K562 (cell line): ENCODE results near the gene AIRE. TPM values are rescaled to one million over a fixed set of nuclear protein-coding genes. Genes with fewer than 3 reads are reported as not detected.
A peak's percentile ranks its signal among the peaks of the same experiment; 100 is the strongest.

Experiments used
- ILF3 ChIP-seq: fragments of 450-650 bp; IDR thresholded peaks from 2 replicates; pipeline ENCODE4 v1.6.1; 2018; ENCODE audit warnings: antibody characterized with exemption, mild to moderate bottlenecking, moderate library complexity, borderline replicate concordance
- MED1 ChIP-seq: sonication (generic); formaldehyde crosslinking; IDR thresholded peaks from 2 replicates; pipeline ENCODE4 v1.8.1; 2023; ENCODE audit warnings: missing genetic modification reagents, borderline replicate concordance
- POLR2AphosphoS5 ChIP-seq: IDR thresholded peaks from 2 replicates; pipeline ENCODE4 v1.6.1; 2011; ENCODE audit warnings: mild to moderate bottlenecking, low read depth, low read length, moderate library complexity; ENCODE audit not compliant: control insufficient read depth, insufficient read depth
- SMC3 ChIP-seq: conservative IDR thresholded peaks from 2 replicates; pipeline ENCODE4 v1.6.1; 2011; ENCODE audit warnings: low read depth, low read length, improper control_type of control experiment; ENCODE audit not compliant: insufficient read depth
- ZNF12 ChIP-seq: sonication (generic); formaldehyde crosslinking; IDR thresholded peaks from 2 replicates; pipeline ENCODE4 v1.4.0; 2020; ENCODE audit warnings: mild to moderate bottlenecking, missing genetic modification reagents
- ZNF217 ChIP-seq: sonication (generic); formaldehyde crosslinking; IDR thresholded peaks from 2 replicates; pipeline ENCODE4 v1.8.0; 2022; ENCODE audit warnings: mild to moderate bottlenecking, missing genetic modification reagents
- polyA plus RNA-seq, 8 experiments: library from polyadenylated mRNA; depleted of rRNA in 4 of 8; stranded (reverse) in 5 of 8; unstranded in 3 of 8; fragments of >200 nt; fragmentation: Nextera tagmentation in 2 of 8; fragmentation: Illumina TruSeq in 1 of 8; extraction: Ambion mirVana in 2 of 8; extraction: Trizol in 1 of 8; gene quantifications; 2 replicates each; pipeline versions ENCODE4 v1.2.1 to v1.2.3, GENCODE V29; 2011 to 2014; ENCODE audit warnings: inconsistent platforms in 1 of 8, missing spikeins in 1 of 8
- total RNA-seq, 7 experiments: library from RNA; depleted of rRNA in 6 of 7; stranded (reverse); fragments of >200 nt in 6 of 7; fragmentation: Illumina TruSeq in 2 of 7; extraction: Trizol in 2 of 7; gene quantifications; 2 replicates each; pipeline versions ENCODE4 v1.2.1 to v1.2.3, GENCODE V29; 2011 to 2021; ENCODE audit warnings: low replicate concordance in 1 of 7
- TF ChIP-seq, protein P1 (sequence below): fragments of 250-450 bp; sonication (Bioruptor Pico); IDR thresholded peaks from 2 replicates; pipeline ENCODE4 v1.5.0; 2021; ENCODE audit warnings: mild to moderate bottlenecking, moderate library complexity
- TF ChIP-seq, protein P2 (sequence below): fragments of 250-450 bp; sonication (Bioruptor Pico); IDR thresholded peaks from 2 replicates; pipeline ENCODE4 v1.4.0; 2020
- TF ChIP-seq, protein P3 (sequence below): fragments of 450-650 bp; IDR thresholded peaks from 2 replicates; pipeline ENCODE4 v1.6.1; 2016; ENCODE audit warnings: low read depth

Gene AIRE
- total and polyA plus RNA-seq, 9 of the 15 experiments (the other 6 are each of a cell fraction or from before 2014, with no cell fraction given), result 0.01 TPM; not detected in 8

DNA sequence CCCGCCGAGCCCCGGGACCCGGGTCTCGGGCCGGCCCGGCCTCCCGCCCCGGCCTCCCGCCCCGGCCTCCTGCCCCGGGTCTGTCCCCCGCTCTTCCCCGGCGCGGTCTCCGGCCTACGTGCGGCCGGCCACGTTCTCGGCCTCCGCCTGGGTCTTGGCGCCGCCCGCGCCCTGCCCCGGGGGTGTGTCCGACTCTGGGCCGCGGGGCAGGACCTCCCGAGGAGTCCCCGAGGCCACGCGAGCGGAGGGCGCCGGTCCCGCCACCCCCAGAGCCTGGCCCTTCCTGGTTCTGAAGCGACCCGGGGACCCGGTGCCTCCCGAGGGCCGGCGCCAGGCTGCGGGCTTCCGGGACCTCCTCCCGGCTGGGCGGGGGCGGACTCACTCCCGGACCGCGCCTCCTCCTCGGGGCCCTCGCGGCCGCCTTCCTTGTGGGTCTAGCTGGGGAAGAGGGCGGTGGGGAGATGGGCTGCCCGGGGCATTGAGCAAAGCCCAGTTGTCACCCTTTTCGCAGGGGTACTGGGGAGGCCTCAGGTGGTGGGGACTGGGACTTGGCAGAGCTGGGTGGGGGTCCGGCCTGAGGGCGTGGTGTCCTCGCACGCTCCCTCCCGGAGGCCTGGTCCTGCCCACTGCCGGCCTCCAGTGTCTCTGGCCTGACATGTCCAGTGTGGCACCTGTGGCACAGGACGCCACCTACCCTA lies 14.7 kb downstream of the AIRE start (continued):
- TF ChIP-seq, protein P1, sequence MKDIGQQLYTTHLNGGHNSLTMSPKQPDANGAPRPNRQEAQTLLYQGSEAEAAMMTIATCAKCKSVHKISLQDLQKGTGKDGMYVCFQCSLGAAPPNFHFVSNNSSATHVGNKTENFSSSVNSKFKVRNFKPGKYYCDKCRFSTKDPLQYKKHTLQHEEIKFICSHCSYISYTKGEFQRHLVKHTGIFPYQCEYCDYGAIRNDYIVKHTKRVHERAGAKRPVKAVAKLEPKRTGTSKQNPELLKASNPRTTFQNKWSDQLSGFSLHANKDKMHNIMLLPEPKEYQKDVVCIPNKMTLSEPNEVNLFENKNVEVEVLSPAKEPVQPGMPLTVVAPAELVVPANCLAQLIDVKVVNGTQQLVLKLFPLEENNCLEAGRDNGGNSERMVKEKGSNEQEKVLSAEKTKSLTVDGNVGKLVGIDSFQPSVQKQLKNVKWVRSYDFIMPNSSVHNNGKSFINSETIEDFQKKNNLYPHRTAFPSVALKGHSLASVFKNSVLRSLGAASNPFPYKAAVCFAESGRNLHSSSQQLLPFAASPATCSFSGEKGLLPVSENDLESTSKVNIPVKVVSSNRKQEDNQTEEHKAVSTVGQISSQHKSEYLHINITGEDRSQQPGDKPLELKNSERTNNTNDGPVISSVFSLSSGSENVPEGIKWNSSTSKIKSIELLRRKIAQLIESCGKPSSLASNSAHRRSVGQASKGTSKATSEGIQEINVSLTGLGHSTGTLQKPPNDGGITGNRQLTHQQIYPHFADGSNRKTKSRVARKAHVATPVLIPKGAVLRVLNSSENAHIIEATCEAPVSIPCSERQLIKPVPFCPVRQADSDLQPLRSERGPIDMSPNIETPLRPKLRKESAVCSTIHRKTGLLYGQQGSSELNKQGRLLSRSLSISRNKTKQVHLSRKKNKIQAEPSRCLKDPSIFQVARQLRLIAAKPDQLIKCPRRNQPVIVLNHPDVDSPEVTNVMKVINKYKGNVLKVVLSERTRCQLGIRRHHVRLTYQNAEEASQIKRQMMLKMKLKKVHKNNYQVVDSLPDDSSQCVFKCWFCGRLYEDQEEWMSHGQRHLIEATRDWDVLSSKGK (CRISPR knock-in tag), result no peak
- TF ChIP-seq ZNF217 (CRISPR knock-in tag) (no peak), MED1 (CRISPR knock-in tag) (no peak), SMC3 (0 out of 2 replicates have a peak, but pooled peaks have one; percentile 1), POLR2AphosphoS5 (0 out of 2 replicates have a peak, but pooled peaks have one; percentile 36), ILF3 (no peak; the same call in 1 of the 2 replicates), ZNF12 (CRISPR knock-in tag) (no peak)
- TF ChIP-seq, protein P2, sequence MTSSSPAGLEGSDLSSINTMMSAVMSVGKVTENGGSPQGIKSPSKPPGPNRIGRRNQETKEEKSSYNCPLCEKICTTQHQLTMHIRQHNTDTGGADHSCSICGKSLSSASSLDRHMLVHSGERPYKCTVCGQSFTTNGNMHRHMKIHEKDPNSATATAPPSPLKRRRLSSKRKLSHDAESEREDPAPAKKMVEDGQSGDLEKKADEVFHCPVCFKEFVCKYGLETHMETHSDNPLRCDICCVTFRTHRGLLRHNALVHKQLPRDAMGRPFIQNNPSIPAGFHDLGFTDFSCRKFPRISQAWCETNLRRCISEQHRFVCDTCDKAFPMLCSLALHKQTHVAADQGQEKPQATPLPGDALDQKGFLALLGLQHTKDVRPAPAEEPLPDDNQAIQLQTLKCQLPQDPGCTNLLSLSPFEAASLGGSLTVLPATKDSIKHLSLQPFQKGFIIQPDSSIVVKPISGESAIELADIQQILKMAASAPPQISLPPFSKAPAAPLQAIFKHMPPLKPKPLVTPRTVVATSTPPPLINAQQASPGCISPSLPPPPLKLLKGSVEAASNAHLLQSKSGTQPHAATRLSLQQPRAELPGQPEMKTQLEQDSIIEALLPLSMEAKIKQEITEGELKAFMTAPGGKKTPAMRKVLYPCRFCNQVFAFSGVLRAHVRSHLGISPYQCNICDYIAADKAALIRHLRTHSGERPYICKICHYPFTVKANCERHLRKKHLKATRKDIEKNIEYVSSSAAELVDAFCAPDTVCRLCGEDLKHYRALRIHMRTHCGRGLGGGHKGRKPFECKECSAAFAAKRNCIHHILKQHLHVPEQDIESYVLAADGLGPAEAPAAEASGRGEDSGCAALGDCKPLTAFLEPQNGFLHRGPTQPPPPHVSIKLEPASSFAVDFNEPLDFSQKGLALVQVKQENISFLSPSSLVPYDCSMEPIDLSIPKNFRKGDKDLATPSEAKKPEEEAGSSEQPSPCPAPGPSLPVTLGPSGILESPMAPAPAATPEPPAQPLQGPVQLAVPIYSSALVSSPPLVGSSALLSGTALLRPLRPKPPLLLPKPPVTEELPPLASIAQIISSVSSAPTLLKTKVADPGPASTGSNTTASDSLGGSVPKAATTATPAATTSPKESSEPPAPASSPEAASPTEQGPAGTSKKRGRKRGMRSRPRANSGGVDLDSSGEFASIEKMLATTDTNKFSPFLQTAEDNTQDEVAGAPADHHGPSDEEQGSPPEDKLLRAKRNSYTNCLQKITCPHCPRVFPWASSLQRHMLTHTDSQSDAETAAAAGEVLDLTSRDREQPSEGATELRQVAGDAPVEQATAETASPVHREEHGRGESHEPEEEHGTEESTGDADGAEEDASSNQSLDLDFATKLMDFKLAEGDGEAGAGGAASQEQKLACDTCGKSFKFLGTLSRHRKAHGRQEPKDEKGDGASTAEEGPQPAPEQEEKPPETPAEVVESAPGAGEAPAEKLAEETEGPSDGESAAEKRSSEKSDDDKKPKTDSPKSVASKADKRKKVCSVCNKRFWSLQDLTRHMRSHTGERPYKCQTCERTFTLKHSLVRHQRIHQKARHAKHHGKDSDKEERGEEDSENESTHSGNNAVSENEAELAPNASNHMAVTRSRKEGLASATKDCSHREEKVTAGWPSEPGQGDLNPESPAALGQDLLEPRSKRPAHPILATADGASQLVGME, result no peak
- TF ChIP-seq, protein P3, sequence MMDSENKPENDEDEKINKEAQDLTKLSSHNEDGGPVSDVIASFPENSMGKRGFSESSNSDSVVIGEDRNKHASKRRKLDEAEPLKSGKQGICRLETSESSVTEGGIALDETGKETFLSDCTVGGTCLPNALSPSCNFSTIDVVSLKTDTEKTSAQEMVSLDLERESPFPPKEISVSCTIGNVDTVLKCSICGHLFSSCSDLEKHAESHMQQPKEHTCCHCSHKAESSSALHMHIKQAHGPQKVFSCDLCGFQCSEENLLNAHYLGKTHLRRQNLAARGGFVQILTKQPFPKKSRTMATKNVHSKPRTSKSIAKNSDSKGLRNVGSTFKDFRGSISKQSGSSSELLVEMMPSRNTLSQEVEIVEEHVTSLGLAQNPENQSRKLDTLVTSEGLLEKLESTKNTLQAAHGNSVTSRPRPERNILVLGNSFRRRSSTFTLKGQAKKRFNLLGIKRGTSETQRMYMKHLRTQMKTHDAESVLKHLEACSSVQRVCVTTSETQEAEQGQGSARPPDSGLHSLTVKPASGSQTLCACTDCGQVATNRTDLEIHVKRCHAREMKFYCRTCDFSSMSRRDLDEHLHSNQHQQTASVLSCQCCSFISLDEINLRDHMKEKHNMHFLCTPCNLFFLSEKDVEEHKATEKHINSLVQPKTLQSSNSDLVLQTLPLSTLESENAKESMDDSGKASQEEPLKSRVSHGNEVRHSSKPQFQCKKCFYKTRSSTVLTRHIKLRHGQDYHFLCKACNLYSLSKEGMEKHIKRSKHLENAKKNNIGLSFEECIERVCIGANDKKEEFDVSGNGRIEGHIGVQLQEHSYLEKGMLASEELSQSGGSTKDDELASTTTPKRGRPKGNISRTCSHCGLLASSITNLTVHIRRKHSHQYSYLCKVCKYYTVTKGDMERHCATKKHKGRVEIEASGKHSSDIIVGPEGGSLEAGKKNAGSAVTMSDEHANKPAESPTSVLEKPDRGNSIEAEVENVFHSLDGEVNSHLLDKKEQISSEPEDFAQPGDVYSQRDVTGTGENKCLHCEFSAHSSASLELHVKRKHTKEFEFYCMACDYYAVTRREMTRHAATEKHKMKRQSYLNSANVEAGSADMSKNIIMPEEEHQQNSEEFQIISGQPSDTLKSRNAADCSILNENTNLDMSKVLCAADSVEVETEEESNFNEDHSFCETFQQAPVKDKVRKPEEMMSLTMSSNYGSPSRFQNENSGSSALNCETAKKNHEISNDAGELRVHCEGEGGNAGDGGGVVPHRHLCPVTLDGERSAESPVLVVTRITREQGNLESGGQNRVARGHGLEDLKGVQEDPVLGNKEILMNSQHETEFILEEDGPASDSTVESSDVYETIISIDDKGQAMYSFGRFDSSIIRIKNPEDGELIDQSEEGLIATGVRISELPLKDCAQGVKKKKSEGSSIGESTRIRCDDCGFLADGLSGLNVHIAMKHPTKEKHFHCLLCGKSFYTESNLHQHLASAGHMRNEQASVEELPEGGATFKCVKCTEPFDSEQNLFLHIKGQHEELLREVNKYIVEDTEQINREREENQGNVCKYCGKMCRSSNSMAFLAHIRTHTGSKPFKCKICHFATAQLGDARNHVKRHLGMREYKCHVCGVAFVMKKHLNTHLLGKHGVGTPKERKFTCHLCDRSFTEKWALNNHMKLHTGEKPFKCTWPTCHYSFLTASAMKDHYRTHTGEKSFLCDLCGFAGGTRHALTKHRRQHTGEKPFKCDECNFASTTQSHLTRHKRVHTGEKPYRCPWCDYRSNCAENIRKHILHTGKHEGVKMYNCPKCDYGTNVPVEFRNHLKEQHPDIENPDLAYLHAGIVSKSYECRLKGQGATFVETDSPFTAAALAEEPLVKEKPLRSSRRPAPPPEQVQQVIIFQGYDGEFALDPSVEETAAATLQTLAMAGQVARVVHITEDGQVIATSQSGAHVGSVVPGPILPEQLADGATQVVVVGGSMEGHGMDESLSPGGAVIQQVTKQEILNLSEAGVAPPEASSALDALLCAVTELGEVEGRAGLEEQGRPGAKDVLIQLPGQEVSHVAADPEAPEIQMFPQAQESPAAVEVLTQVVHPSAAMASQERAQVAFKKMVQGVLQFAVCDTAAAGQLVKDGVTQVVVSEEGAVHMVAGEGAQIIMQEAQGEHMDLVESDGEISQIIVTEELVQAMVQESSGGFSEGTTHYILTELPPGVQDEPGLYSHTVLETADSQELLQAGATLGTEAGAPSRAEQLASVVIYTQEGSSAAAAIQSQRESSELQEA, result no peak
